DMS114 treated with DMSO at 0.1 percent for 48 hours (cell line): ENCODE measurements around the gene C2orf80.
A peak's percentile ranks its signal among the peaks of the same experiment; 100 is the strongest.
"Not testable (repeated sequence)": the region's sequence is repeated elsewhere in the genome, so short reads cannot be mapped to it uniquely, and the experiment has no call there.

Experiments used
- DNase-seq: peaks from one replicate; lab custom pipeline; 2025; ENCODE audit not compliant: unreplicated experiment; lab: John Stamatoyannopoulos, UW

C2orf80 gene

GRCh38 chr2:208182835-208183234 lies 7.0 kb downstream of the C2orf80 start:
- DNase-seq: no peak

GRCh38 chr2:208179028-208179609 lies 10.7 kb downstream of the C2orf80 start:
- DNase-seq: no peak

- no peak for DNase-seq
Measured at GRCh38 chr2:208175840-208176153, 14.0 kb downstream of the C2orf80 start.

GRCh38 chr2:208175069-208175839 lies 14.6 kb downstream of the C2orf80 start:
- DNase-seq: peak; percentile 74

- DNase-seq: no peak
Measured at GRCh38 chr2:208174144-208174543, 15.7 kb downstream of the C2orf80 start.

- DNase-seq: no peak
Measured at GRCh38 chr2:208172125-208172524, 17.7 kb downstream of the C2orf80 start.

GRCh38 chr2:208164951-208165755 lies 24.7 kb downstream of the C2orf80 start:
- DNase-seq: no peak

- no peak for DNase-seq
Measured at GRCh38 chr2:208163489-208163888, 26.3 kb downstream of the C2orf80 start, which contains the start of gene CRYGA. TSS of gene CRYGA (minus strand) at chr2:208163589. CDS start at chr2:208163556, 33 bp downstream.

- DNase-seq: no peak
Measured at GRCh38 chr2:208156439-208156838, 33.4 kb downstream of the C2orf80 start.

GRCh38 chr2:208153156-208153555 lies 36.7 kb downstream of the C2orf80 start:
- no peak for DNase-seq

- no peak for DNase-seq
Measured at GRCh38 chr2:208150956-208151355, 38.9 kb downstream of the C2orf80 start.

GRCh38 chr2:208150094-208150493 lies 39.7 kb downstream of the C2orf80 start:
- DNase-seq: no peak

- DNase-seq: no peak
Measured at GRCh38 chr2:208148803-208149202, 41.0 kb downstream of the C2orf80 start.

GRCh38 chr2:208147759-208148158 lies 42.1 kb downstream of the C2orf80 start:
- DNase-seq: no peak

- DNase-seq: no peak
Measured at GRCh38 chr2:208147008-208147407, 42.8 kb downstream of the C2orf80 start.

GRCh38 chr2:208146006-208146405 lies 43.8 kb downstream of the C2orf80 start, which contains the start of gene CRYGB:
TSS of gene CRYGB (minus strand) at chr2:208146158. CDS start at chr2:208146120, 38 bp downstream.
- DNase-seq: no peak

GRCh38 chr2:208142925-208143799 lies 46.7 kb downstream of the C2orf80 start:
- DNase-seq: no peak

- DNase-seq: no peak
Measured at GRCh38 chr2:208142240-208142924, 47.4 kb downstream of the C2orf80 start.

GRCh38 chr2:208139447-208139846 lies 50.4 kb downstream of the C2orf80 start:
- DNase-seq: no peak

GRCh38 chr2:208138334-208138733 lies 51.5 kb downstream of the C2orf80 start:
- not testable (repeated sequence) for DNase-seq
